CD4-positive, alpha-beta T cell treated with Interleukin-15 for 4 hours (primary cell): ENCODE data around the gene ACER1.
"Not testable (repeated sequence)": the region's sequence is repeated elsewhere in the genome, so short reads cannot be mapped to it uniquely, and the experiment has no call there.

Source experiments
- DNase-seq: peaks from one replicate; pipeline ENCODE4 v3.0.0-alpha.2; 2020; ENCODE audit warnings: low spot score

The ACER1 gene

DNA sequence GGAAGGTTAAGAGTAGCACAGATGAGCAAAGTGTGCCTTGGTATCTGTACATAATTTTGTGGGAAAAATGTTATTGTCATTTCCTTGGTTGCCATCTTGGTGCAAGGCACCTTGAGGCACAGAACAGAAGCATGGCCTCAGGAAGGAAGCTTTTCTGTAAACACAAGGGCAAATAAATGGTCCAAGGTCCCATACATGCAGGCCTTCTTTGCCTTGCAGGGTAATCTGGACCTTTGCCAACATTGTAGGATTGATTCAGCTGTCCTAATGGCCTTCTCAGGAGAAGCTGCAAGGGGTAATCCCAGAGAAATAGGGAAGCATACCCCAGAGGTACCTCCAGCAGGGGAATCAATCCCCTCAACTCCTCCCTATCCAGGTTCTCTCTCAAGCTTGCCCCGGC lies 44.7 kb downstream of the ACER1 start:
- DNase-seq, result no peak

DNA sequence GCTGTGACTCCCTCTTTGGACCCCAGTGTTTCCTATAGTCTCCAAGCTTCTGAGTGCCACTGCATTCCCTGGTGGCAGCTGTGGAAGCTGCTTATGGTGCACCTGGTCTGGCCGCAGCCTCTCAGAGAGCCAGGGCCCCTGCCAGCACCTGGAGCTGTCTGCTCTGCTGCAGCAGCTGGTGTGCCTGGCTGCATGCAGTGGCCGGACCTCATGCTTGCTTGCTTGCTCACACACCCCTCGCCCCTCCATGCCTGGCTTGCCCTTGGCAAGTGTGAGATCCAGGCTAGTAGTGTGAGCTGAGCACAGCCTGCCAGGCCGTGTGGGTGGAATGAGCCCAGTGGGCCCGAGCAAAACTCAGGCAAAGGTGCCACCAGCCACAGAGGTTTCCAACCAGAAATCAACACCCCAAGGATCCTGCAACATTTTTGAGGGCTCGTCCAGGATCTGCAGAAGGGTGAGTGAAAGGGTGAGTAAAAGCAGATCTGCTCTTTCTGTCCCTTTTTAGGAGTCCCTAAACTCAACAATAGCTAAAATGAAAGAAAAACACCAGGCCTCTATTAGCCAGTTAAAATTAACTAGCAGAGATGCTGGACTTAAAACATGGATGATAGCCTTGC lies 46.0 kb downstream of the ACER1 start:
- DNase-seq, result no peak

DNA sequence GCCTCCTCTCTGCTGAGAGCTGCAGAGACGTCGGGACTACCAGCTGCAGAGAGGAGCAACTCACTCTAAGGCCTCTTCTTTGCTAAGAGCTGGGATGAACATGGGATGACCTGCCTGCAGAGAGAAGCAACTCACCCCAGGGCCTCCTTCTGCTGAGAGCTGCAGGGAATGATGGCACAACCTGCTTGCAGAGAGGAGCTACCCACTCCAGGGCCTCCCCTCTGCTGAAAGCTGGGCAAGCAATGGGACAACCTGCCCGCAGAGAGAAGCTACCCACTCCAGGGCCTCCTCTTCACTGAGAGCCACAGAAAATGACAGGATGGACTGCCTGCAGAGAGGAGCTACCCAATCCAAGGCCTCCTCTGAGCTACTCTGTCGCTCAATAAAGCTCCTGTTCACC lies 46.7 kb downstream of the ACER1 start:
- no peak for DNase-seq

DNA sequence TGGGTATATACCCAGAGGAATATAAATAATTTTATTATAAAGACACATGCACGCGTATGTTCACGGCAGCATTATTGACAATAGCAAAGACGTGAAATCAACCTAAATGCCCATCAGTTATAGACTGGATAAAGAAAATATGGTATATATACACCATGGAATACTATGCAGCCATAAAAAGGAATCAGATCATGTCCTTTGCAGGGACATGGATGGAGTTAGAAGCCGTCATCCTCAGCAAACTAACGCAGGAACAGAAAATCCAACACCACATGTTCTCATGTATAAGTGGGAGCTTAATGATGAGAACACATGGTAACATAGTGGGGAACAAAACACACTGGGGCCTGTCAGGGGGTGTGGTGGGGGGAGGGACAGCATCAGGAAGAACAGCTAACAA lies 51.0 kb downstream of the ACER1 start:
- not testable (repeated sequence) for DNase-seq

DNA sequence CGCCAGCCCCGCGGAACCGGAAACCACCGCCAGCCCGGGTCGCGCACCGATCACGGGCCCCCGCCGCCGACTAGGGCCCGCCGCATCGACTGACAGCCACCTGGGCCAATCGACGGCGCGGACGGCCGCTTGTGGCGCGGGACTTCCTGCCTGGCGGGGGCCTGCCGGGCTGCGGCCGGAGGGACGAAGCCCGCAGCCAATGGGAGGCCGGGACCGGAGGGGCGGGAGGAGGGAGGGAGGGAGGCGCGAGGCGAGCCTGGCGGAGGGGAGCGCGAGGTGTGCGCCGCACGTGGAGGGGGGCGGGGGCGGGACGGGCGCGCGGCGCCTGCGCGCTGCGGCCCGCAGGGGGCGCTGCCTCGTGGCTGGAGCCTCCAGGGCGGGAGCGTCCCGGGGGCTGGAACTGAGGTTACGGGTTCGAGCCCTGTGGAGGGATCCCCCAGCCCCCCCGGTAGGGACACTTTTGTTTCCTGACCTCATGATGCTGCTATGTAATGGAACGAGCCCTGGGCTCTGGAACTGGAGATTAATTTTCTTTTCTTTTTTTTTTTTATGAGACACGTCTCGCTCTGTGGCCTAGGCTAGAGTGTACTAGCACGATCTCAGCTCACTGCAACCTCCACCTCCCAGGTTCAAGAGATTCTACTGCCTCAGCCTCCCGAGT lies 53.4 kb downstream of the ACER1 start, which contains the start of gene MLLT1:
Gene MLLT1, minus strand, starts transcription at position 45 of the 661 bp plus-strand sequence. CDS start 191 bp downstream, outside the sequence.
- DNase-seq, result peak; percentile 96

DNA sequence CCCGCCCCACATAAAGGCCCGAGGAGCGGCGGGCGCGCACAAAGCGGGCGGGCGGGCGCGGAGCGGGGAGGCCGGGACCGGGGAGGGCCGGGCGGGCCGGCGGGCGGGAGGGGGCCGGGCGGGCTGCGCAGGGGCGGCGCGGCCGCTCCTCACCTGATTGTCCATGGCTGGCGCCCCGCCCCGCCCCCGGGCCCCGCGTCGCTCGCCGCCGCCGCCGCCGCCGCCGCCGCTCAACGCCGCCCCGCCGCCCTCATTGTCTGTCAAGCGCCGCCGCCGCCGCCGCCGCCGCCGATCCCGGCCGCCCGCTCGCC lies 53.8 kb downstream of the ACER1 start:
- DNase-seq, result no peak

DNA sequence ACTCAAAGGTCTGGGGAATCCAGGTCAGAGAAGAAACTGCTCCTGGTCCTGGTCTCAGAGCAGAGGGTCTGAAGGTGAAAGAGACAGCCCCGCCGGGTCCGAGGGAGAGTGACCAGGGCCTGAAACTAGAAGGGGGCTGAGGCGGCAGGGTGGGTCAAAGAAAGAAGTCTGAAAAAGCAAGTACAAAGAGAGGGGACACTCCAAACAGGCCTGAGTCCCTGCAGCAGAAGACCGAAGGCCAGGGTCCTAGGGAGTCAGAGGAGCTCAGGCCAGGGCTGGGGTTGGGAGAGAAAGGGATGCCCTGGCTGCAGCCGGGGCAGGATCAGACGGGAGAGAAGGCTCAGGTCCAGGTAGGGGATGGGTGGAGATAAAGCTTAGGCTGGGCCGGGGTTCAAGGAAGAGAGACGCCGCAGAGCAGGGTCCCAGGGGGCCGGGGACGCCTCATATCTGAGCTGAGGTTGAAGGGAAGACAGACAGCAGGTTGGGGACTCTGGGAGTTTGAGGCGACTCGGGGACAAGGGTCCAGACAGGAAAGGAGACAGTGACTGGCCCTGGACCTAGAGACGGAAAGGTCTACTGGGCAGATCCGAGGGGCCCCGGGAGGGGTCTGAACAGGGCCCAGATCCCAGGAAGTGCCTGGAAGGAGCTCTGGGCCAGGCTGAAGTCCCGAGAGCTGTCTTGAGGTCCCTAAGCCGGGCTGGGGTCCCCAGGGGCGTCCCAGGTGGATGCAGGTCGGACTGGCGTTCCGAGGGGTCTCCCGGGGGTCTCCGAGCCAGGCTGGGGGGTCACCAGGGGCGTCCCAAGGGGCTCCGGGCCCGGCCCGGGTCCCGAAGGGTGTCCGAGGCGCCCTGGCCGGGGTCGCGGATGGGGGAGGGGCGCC lies 54.4 kb downstream of the ACER1 start:
- DNase-seq, result no peak

DNA sequence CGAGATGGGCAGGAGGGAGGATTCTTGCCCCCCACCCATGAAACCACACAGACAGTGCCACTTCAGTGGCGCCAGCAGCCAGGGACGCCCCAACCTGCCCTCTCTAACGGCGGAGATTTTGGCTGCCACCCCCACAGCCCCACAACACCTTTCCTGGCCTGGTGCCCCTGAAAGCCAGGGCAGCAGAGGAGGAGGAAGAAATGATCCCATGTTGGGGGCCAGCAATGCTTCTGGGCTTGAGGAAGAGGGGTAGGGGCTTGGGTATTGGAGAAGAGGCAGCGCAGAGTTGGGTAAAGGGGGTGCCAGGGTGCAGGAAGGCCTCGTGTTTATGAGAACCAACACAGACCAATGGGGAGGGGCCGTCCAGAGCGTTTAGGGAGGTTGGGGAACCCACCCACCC lies 55.4 kb downstream of the ACER1 start:
- no peak for DNase-seq

DNA sequence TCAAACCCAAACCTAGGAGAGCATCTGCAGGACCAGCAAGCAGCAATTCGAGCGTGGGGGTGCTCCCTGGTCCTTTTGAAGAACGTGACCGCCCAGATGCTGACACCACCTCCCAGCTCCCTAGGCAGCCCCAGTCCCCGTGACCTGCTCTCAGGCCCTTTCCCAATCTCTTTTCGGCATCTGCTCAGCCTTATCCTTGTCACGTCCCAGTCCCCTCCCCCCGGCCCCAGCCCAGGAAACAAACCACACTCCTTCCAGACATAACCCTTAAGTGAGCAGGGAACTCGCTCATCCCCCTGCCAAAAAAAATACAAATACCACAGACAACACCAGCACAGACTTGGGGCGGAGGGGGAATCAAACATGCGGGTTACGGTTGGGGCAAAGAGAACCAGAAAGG lies 57.0 kb downstream of the ACER1 start:
- no peak for DNase-seq

DNA sequence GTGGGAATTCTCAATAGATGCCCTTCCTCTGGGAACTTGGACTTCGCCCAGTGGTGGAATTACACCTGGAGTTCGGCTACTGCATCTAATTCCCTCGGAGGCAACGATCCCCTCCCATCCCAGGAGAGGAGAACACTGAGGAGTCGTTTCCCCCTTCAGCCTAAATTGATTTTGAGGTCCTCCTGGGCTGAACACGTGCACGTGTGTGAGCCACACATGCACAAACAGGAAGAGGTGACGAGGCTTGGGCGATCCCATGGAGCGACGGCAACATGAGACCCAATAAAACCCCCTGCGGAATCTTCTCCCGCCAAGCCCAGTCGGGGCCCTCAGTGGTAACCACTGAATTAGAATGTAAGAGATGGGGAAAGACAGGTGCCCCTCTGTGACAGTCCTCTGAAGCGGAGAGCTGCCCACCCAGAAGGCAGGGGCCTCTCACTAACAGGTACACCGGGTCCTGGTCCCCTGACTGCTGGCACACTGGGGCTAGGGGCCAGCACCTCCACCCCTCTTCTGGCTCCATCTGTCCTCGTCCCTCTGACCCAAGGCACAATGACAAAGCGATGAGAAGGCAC lies 58.2 kb downstream of the ACER1 start:
- DNase-seq, result no peak

DNA sequence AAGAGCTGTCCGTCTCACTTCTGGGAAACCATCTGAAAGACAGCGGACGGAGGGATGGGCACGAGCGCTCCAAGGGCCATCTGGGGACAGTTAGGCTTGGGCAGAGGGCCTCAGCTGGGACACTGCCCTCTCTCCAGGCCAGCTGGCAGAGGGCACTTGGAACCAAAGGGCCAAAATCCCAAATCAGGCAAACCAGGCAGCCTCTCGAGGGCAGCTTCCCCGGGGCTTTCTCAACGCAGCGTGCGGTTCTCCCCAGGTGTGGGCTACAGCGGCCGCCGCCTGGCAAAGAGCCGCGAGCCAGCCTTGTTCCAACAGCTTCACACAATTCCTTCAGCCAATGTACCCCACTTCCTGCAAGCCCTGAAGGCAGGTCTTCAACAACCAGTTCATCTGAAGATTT lies 58.7 kb downstream of the ACER1 start:
- no peak for DNase-seq

DNA sequence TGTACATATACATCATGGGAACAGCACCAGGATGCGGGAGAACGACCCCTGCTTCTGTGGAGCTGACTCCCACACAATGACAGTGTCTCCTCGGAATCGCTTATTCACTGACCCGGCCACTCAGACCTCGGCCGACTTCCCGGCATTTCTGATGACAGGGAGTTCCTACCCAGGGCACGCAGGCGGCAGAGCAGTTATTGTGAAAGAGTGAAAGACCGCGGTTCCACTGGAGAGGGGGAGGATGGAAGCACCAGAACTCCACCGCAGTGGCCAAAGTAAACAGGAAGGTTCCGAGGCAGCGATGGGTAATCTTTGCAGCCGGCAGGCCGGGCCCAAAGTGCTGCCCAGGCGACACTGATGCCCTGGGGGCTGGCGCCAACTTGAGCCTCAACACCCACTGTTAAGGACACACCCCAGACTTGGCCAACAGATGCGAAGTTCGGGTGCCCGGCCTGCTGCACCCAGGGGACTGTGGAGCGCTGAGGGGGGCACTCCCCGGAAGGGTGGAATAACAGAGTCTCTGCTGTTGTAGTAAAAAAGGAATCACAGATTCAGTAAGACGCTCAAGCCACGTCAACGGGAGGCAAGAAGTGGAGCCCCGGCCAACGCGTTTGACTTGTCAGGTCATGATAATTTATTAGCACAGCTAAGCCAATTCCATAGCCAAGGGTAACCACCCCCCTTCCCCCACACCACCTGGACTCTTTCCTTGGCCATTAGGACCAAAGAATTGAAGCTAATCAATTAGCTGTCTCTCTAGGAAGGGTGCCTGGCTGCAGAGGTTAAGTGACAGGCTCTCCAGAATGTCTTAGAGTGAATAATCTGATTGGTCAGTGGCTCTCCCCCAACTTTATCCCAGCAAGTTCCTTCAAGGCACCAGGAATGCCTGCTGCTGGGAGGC lies 59.5 kb downstream of the ACER1 start:
- DNase-seq, result no peak

DNA sequence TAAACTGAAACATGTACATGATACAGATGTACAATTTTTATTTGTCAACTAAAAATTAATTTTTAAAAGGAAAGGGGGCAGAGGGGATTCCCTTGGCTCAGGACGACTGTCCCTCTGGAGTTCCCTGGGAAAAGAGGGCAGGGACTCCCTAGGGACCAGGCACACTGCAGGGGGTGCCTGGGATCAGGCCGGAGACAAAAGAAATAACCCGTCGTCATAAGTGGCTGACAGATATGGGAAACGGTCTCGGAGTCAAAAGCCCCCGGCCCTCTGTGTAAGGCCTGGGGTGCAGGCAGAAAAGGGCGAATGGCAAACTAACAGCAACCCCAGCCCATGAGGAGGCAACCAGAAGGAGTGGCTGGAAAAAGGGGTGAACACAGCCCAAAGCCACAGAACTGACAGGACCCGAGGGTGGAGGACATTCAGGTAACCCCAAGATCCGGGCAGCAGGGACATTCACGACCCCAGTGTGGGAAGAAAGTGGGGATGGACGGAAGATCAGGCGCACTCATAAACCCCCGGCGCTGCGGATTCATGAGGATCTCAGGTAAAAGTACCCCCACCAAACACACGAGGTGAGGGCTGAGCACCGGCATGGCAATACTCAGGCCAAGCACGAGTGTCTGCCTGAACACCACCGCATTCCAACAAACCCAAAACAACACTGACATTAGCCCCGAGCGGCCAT lies 60.4 kb downstream of the ACER1 start:
- no peak for DNase-seq

DNA sequence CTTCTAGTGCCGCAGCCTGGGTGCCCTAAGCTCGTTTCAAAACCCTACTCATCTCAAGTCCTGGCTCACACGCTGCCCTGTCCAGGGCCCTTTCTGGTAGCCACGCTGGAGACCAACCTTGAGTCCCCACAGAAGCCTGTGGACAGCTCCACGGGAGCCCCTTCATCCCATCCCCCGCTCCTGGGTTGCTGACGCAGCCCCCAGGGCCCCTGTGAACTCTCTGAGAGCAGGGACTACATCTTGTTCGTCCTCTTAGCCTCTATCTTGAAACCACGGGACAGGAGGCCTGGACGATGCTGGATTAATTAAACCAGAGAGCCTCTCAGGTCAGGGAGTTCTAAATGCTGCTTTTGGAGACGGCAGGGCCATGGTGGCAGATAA lies 61.0 kb downstream of the ACER1 start:
- no peak for DNase-seq

DNA sequence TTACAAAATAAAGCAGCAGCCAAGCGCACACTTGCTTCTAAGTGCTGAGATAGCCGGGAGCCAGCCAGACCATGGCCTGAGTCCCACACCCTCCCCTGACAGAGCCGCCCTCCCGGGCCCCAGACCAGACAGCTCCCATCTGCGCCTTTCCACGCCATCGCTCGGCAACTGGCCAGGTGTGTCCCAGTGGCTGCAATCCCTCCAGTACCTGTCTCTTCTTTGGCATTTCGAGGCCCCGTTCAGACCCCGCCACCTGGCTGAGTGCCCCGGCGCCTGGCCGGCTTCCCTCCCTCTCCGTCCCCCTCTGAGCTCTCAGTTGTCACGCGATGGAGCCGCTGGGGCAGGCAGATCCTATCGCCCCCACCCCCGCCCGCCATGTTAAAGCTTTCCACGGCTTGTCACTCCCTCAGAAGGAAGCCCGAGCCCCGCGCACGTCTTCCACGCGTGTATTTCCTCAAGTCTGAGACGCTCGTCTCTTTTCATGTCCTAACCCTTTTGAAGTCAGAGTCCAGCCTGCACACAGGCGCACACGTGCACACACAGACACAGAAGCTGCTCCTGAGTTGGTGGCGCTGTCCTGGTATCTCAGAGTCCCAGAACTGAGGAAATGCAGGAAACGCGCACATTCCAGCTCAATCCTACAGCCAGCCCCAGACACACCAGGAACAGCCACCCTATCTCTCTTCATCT lies 61.5 kb downstream of the ACER1 start:
- no peak for DNase-seq

DNA sequence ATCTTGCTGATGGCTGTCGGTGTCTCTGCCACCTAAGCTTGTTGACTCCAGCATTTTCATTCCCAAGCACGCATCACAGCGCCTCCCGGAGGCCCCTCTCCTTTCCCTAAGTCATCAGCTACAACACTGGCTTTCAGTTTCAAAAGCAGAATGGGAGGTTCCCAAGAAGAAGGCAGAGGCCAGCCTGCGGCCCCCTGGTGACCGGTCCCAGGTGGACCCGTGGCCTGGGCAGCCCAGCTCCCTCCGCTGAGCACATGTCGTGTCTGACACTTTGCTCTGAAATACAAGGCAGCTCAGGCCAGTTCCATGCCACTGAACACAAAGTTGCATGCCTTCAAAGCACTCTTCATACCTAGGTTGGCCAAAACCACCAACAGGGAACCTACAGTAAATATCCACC lies 62.2 kb downstream of the ACER1 start:
- DNase-seq, result no peak

DNA sequence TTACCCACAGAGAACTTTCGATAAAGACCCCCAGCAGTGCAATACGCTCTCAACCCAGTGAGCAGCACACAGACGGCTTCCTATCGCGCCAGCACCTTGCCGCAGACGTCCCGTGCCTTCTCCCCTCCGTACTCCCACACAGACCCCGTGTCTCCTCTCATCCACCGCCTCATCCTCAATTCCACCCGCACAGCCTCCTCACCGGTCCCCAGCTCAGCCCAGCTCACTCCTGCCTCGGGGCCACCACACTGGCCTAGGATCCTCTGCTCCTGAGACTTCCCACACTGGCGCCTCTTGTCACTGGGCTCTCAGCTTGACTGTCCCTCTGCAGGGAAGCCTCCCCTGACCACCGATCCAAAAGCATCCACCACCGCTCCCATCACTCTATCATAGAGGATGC lies 62.6 kb downstream of the ACER1 start:
- no peak for DNase-seq

DNA sequence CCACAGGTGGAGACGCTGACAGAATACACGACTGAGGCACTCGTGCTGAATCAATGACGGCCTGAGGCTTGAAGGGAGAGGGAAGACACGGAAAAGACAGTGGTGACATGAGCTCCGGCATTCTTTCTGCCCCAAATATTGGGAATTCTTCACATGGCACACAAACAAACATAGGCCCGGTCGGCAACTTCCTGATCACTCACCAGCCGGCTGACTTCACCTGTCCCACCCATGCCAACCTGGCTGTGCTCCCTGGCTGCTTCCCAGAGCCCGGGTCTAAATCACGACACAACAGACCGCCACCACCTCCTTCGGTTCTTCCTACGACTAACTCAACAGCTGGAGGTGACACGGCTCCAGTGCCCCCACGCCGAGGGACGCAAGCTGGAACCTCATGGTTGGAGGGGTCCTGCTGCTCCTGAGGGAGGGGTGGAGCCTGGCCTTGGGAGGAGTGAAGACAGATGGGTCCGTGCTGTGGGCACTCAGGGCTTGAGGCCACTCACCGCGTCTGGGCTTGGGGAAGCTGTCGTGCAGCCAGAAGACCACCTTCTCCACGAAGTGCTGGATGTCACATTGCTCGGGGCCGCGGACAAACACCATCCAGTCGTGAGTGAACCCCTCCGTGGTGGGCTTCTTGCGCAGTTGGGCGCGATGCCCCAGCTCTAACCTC lies 63.2 kb downstream of the ACER1 start:
- DNase-seq, result no peak

DNA sequence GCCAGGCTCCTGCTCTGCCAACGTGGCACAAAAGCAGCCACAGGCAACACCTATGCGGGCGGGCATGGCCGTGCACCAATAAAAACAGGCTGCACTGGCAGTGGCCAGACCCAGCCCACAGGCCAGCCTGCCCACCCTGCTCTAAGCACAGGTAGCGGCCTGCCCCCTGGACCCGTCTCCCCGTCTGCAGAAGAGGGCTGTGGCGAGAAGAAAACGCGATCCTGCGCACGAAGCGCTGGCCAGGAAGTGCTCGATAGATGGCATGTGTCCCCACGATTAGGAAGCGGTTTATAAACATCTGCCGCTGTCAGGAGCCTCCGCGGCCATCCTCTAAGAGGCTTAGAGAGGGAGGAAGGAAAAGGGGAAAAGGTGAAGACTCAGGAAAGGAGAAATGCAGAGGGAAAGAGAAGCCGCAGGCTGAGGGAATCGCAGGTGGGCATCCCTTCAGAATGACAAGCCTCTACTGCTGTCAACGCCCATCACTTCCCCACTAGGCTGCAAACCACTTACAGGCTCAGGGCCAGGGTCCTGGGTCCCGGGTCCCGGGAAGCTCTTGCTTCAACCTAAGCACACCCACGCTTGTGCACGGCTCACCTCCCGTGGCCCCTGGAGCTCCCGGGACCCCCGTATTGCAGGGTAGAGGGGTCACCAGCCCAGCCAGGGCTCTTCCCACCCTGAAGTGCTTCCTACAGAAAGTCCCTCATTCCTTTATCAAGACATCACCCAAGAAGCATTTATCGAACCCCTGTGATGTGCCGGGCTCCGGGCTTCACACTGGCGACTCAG lies 64.1 kb downstream of the ACER1 start:
- DNase-seq, result no peak
